SK-N-SH (cell line): Measurements from ENCODE around the gene AGO1. TPM values are rescaled to one million over a fixed set of nuclear protein-coding genes. Genes with fewer than 3 reads are reported as not detected.
A peak's percentile ranks its signal among the peaks of the same experiment; 100 is the strongest.

ENCODE experiments used
- CTCF ChIA-PET: fragments of 300-600, 350-600 bp; formaldehyde crosslinking; extraction: SDS; loops from one replicate; lab custom pipeline; 2021; lab: Yijun Ruan, JAX
- POLR2A ChIA-PET: fragments of 350-600 bp; sonication (Branson Sonifier 250); formaldehyde crosslinking; extraction: SDS; loops from one replicate; lab custom pipeline; 2020; ENCODE audit warnings: antibody characterized with exemption, inconsistent platforms; lab: Yijun Ruan, JAX
- DNase-seq: peaks from one replicate; pipeline ENCODE4 v3.0.0; 2012
- H2AFZ ChIP-seq: fragments of 200-600 bp; sonication (generic); 2 replicates; pipeline ENCODE4 v1.8.1; 2016; ENCODE audit warnings: antibody characterized with exemption, mild to moderate bottlenecking, low read depth
- H3F3A ChIP-seq: fragments of 200-600 bp; sonication (generic); replicated peaks from 2 replicates; pipeline ENCODE3; 2016; ENCODE audit warnings: antibody characterized with exemption, mild to moderate bottlenecking; ENCODE audit not compliant: insufficient read depth
- H3K27ac ChIP-seq, 2 experiments: fragments of 200-500 bp in 1 of 2; fragments of 200-600 bp in 1 of 2; sonication (Bioruptor generic) in 1 of 2; sonication (generic), shearing (Covaris generic) in 1 of 2; 2 replicates each; pipeline versions ENCODE4 v1.5.1 to v1.6.1; 2014 to 2016; ENCODE audit warnings: low read depth in 2 of 2, inconsistent platforms in 1 of 2, low read length in 1 of 2, mild to moderate bottlenecking in 1 of 2, mixed read lengths in 1 of 2
- H3K27me3 ChIP-seq: fragments of 200-600 bp; sonication (generic), shearing (Covaris generic); 2 replicates; pipeline ENCODE4 v1.6.1; 2016; ENCODE audit warnings: mixed run types; ENCODE audit not compliant: insufficient read depth
- H3K36me3 ChIP-seq, 2 experiments: fragments of 200-500 bp in 1 of 2; fragments of 200-600 bp in 1 of 2; sonication (Bioruptor generic) in 1 of 2; sonication (generic) in 1 of 2; replicated peaks in 1 of 2; 2 replicates each; pipeline versions ENCODE3 to v1.5.1; 2014 to 2016; ENCODE audit warnings: low read length in 1 of 2, mild to moderate bottlenecking in 1 of 2; ENCODE audit not compliant: insufficient read depth in 2 of 2, control insufficient read depth in 1 of 2
- H3K4me1 ChIP-seq, 2 experiments: fragments of 200-500 bp in 1 of 2; fragments of 200-600 bp in 1 of 2; sonication (Bioruptor generic) in 1 of 2; sonication (generic), shearing (Covaris generic) in 1 of 2; 2 replicates each; pipeline versions ENCODE4 v1.5.1 to v1.6.1; 2014 to 2016; ENCODE audit warnings: low read depth in 1 of 2, low read length in 1 of 2, mixed run types in 1 of 2; ENCODE audit not compliant: insufficient read depth in 2 of 2, control insufficient read depth in 1 of 2
- H3K4me2 ChIP-seq: fragments of 200-600 bp; sonication (generic), shearing (Covaris generic); 2 replicates; pipeline ENCODE4 v1.6.1; 2017; ENCODE audit warnings: mixed run types
- H3K4me3 ChIP-seq, 2 experiments: fragments of 200-500 bp in 1 of 2; fragments of 200-600 bp in 1 of 2; sonication (Bioruptor generic) in 1 of 2; sonication (generic), shearing (Covaris generic) in 1 of 2; 2 replicates each; pipeline versions ENCODE4 v1.5.1 to v1.8.1; 2014 to 2016; ENCODE audit warnings: low read depth in 2 of 2, inconsistent platforms in 1 of 2, low read length in 1 of 2, mild to moderate bottlenecking in 1 of 2, mixed read lengths in 1 of 2, moderate library complexity in 1 of 2
- H3K79me2 ChIP-seq: fragments of 200-600 bp; sonication (generic); 2 replicates; pipeline ENCODE4 v1.8.1; 2017; ENCODE audit warnings: mild to moderate bottlenecking; ENCODE audit not compliant: insufficient read depth
- H3K9ac ChIP-seq: fragments of 200-600 bp; sonication (generic); 2 replicates; pipeline ENCODE4 v1.6.1; 2017; ENCODE audit warnings: mixed run types
- H3K9me2 ChIP-seq: fragments of 200-600 bp; sonication (generic); 2 replicates; pipeline ENCODE4 v1.6.1; 2017; ENCODE audit warnings: mixed run types
- H3K9me3 ChIP-seq: fragments of 200-600 bp; sonication (generic); 2 replicates; pipeline ENCODE4 v1.6.1; 2017; ENCODE audit warnings: mixed run types, mild to moderate bottlenecking, moderate library complexity
- H4K20me1 ChIP-seq: fragments of 200-600 bp; sonication (generic); 2 replicates; pipeline ENCODE4 v1.6.1; 2017; ENCODE audit warnings: mild to moderate bottlenecking, mixed run types; ENCODE audit not compliant: insufficient read depth
- CHD2 ChIP-seq: fragments of 150-350 bp; IDR thresholded peaks from 2 replicates; pipeline ENCODE4 v1.6.1; 2018; ENCODE audit warnings: low read length; ENCODE audit not compliant: partially characterized antibody
- ELF1 ChIP-seq: IDR thresholded peaks from 2 replicates; pipeline ENCODE4 v1.4.0; 2012
- EZH2phosphoT487 ChIP-seq: fragments of 200-600 bp; sonication (generic); IDR thresholded peaks from 2 replicates; pipeline ENCODE4 v1.6.1; 2017; ENCODE audit warnings: low read depth, mixed run types, mild to moderate bottlenecking, antibody characterized with exemption, moderate library complexity, borderline replicate concordance
- FOSL2 ChIP-seq: IDR thresholded peaks from 2 replicates; pipeline ENCODE4 v1.4.0; 2012; ENCODE audit warnings: low read depth, mild to moderate bottlenecking, moderate library complexity, borderline replicate concordance
- FOXJ3 ChIP-seq: sonication (generic); formaldehyde crosslinking; IDR thresholded peaks from 2 replicates; pipeline ENCODE4 v1.5.1; 2020; ENCODE audit warnings: mild to moderate bottlenecking, missing genetic modification reagents
- FOXM1 ChIP-seq: IDR thresholded peaks from 2 replicates; pipeline ENCODE4 v1.4.0; 2012; ENCODE audit warnings: low read depth, mild to moderate bottlenecking
- GATA2 ChIP-seq: sonication (generic); formaldehyde crosslinking; IDR thresholded peaks from 2 replicates; pipeline ENCODE4 v1.5.0; 2020; ENCODE audit warnings: mild to moderate bottlenecking, missing genetic modification reagents
- JUND ChIP-seq: IDR thresholded peaks from 2 replicates; pipeline ENCODE4 v1.4.0; 2012
- MAX ChIP-seq: IDR thresholded peaks from 2 replicates; pipeline ENCODE4 v1.4.0; 2012; ENCODE audit warnings: low read depth
- MEF2A ChIP-seq: IDR thresholded peaks from 2 replicates; pipeline ENCODE4 v1.4.0; 2012; ENCODE audit warnings: low read depth, borderline replicate concordance
- MXI1 ChIP-seq: IDR thresholded peaks from 2 replicates; pipeline ENCODE4 v1.6.1; 2012; ENCODE audit warnings: mild to moderate bottlenecking, low read depth, low read length, improper control_type of control experiment
- NFIC ChIP-seq: IDR thresholded peaks from 2 replicates; pipeline ENCODE4 v1.4.0; 2012; ENCODE audit warnings: borderline replicate concordance
- NRF1 ChIP-seq: IDR thresholded peaks from 2 replicates; pipeline ENCODE4 v1.6.1; 2012; ENCODE audit warnings: low read depth, mild to moderate bottlenecking, low read length
- POLR2AphosphoS5 ChIP-seq: IDR thresholded peaks from 2 replicates; pipeline ENCODE4 v1.6.1; 2012; ENCODE audit warnings: low read depth, low read length
- RAD21 ChIP-seq: IDR thresholded peaks from 2 replicates; pipeline ENCODE4 v1.6.1; 2012; ENCODE audit warnings: mild to moderate bottlenecking, low read length
- REST ChIP-seq: IDR thresholded peaks from 2 replicates; pipeline ENCODE4 v1.6.1; 2012; ENCODE audit warnings: mild to moderate bottlenecking, low read depth, low read length, moderate library complexity
- RFX5 ChIP-seq: IDR thresholded peaks from 2 replicates; pipeline ENCODE4 v1.6.1; 2012; ENCODE audit warnings: mild to moderate bottlenecking, improper control_type of control experiment, low read length
- RXRA ChIP-seq: IDR thresholded peaks from 2 replicates; pipeline ENCODE4 v1.4.0; 2012; ENCODE audit warnings: low read depth, mild to moderate bottlenecking, borderline replicate concordance
- SIN3A ChIP-seq: IDR thresholded peaks from 2 replicates; pipeline ENCODE4 v1.6.1; 2012; ENCODE audit warnings: low read depth, mild to moderate bottlenecking, low read length, moderate library complexity, borderline replicate concordance
- SMC3 ChIP-seq: IDR thresholded peaks from 2 replicates; pipeline ENCODE4 v1.6.1; 2012; ENCODE audit warnings: low read depth, low read length, improper control_type of control experiment
- TAF1 ChIP-seq: IDR thresholded peaks from 2 replicates; pipeline ENCODE4 v1.6.1; 2012; ENCODE audit warnings: low read depth, mild to moderate bottlenecking, low read length, moderate library complexity, borderline replicate concordance
- TEAD4 ChIP-seq: IDR thresholded peaks from 2 replicates; pipeline ENCODE4 v1.4.0; 2012; ENCODE audit warnings: mild to moderate bottlenecking, borderline replicate concordance; ENCODE audit not compliant: insufficient read depth
- ZBTB33 ChIP-seq: IDR thresholded peaks from 2 replicates; pipeline ENCODE4 v1.4.0; 2012; ENCODE audit warnings: low read depth, borderline replicate concordance
- WGBS: methylation state at CpG from one replicate; pipeline ENCODE4 v1.1.6; 2017; ENCODE audit warnings: low lambda C conversion rate; 5-methylcytosine and 5-hydroxymethylcytosine counted together
- polyA plus RNA-seq, 3 experiments: library from polyadenylated mRNA; depleted of rRNA; stranded (reverse); fragments of >200 nt; gene quantifications; 2 replicates each; pipeline ENCODE4 v1.2.3, GENCODE V29; 2012
- TF ChIP-seq, protein P1 (sequence below): fragments of 200-600 bp; sonication (generic); IDR thresholded peaks from 2 replicates; pipeline ENCODE4 v1.6.1; 2017; ENCODE audit warnings: antibody characterized with exemption, mild to moderate bottlenecking, moderate library complexity
- TF ChIP-seq, protein P2 (sequence below): IDR thresholded peaks from 2 replicates; pipeline ENCODE4; 2012

The AGO1 gene
- 7.8 and 9.5 TPM in 2 replicates for polyA plus RNA-seq (2012; rRNA removed)
- 4.7 and 7.4 TPM in 2 replicates for polyA plus RNA-seq (2012; cell fraction: cytosol; rRNA removed)
- 12.0 and 12.5 TPM in 2 replicates for polyA plus RNA-seq (2012; cell fraction: nucleus; rRNA removed)

DNA sequence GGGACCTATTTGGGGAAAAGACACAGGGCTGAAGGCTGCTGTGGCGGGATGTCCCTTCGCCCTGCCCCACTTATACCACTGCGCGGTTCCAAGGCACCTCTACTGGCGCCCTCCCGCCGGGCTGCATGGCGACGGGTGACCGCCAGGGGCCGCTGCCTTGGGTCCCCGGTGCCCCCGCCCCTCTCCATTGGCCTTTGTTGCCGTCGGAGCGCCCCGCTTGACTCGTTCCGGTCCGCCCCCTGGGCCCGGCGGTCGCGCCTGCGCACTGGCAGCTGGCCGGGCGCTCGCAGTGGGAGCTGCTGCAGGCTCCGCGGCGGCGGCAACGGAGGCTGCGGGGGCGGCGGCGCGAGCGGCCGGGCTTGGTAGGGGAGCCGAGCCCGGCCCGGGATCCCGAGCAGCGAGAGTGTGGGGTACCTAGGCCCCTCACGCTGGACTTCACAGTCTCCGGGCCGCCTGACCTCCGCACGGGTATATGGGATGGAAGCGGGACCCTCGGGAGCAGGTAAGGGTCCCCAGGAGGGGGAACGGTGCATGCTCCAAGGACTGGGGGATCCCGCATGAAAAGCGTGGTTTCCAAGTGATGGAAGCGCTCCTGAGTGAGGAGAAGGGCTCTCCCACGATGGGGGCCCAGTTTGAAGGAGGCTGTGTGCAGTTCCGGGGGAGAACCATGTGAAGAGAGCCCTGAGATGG is at the start of gene AGO1:
Gene AGO1, plus strand, starts transcription at position 265 of the 690 bp plus-strand sequence. Its CDS starts 213 bp downstream, at position 478.
- Histone ChIP-seq H3K4me1 (peaks cover 12 to 33% of the 10 kb centered on the region in 2 experiments; a peak in 2 of 4 replicates), H3K4me3 (peak within 1 kb of the TSS; percentile 96 to 99), H3K9me2 (no peaks in the 10 kb centered on the region), H3K4me2 (peak within 1 kb of the TSS; percentile 99), H3F3A (no peaks in the 10 kb centered on the region), H2AFZ (peak within 1 kb of the TSS; percentile 89), H3K9ac (peak within 1 kb of the TSS; percentile 87), H3K27ac (peak within 1 kb of the TSS; percentile 40 to 86; a peak in 3 of 4 replicates), H3K9me3 (no peaks in the 10 kb centered on the region), H3K79me2 (peaks cover 32% of the 10 kb centered on the region), H3K27me3 (no peaks in the 10 kb centered on the region), H3K36me3 (no peaks in the 10 kb centered on the region), H4K20me1 (peaks cover 20% of the 10 kb centered on the region)
- DNase-seq, result peak; percentile 100
- WGBS, result 0% methylated on average over 20 of the region's 58 CpGs
- POLR2A ChIA-PET, result no interaction called here
- CTCF ChIA-PET, result interaction anchor here (0.6 to 3.4 kb wide), 31 partner anchors 8 to 967 kb away, joined by 3 to 26 read pairs (median 3); partner anchors contain the start of gene AGO3
- TF ChIP-seq GATA2 (CRISPR knock-in tag) (no peak), MEF2A (no peak), FOSL2 (no peak), JUND (no peak), FOXM1 (no peak), ZBTB33 (no peak), TEAD4 (no peak), RFX5 (0 out of 2 replicates have a peak, but pooled peaks have one; percentile 44), CHD2 (peak; percentile 56), EZH2phosphoT487 (no peak), FOXJ3 (no peak), RXRA (no peak), SIN3A (no peak; the same call in 1 of the 2 replicates), TAF1 (peak; percentile 49; the same call in 1 of the 2 replicates), ELF1 (no peak), REST (peak; percentile 49; the same call in 1 of the 2 replicates), MAX (peak; percentile 59; the same call in 1 of the 2 replicates), MXI1 (peak; percentile 66; the same call in 1 of the 2 replicates), NRF1 (peak; percentile 86), POLR2AphosphoS5 (peak; percentile 60), SMC3 (peak; percentile 55), NFIC (no peak), RAD21 (peak; percentile 48)
- TF ChIP-seq, protein P1, sequence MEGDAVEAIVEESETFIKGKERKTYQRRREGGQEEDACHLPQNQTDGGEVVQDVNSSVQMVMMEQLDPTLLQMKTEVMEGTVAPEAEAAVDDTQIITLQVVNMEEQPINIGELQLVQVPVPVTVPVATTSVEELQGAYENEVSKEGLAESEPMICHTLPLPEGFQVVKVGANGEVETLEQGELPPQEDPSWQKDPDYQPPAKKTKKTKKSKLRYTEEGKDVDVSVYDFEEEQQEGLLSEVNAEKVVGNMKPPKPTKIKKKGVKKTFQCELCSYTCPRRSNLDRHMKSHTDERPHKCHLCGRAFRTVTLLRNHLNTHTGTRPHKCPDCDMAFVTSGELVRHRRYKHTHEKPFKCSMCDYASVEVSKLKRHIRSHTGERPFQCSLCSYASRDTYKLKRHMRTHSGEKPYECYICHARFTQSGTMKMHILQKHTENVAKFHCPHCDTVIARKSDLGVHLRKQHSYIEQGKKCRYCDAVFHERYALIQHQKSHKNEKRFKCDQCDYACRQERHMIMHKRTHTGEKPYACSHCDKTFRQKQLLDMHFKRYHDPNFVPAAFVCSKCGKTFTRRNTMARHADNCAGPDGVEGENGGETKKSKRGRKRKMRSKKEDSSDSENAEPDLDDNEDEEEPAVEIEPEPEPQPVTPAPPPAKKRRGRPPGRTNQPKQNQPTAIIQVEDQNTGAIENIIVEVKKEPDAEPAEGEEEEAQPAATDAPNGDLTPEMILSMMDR, result peak; percentile 83
- TF ChIP-seq, protein P2, sequence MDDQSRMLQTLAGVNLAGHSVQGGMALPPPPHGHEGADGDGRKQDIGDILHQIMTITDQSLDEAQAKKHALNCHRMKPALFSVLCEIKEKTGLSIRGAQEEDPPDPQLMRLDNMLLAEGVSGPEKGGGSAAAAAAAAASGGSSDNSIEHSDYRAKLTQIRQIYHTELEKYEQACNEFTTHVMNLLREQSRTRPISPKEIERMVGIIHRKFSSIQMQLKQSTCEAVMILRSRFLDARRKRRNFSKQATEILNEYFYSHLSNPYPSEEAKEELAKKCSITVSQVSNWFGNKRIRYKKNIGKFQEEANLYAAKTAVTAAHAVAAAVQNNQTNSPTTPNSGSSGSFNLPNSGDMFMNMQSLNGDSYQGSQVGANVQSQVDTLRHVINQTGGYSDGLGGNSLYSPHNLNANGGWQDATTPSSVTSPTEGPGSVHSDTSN, result no peak
